ENCODE results near the gene FHOD3.
A peak's percentile ranks its signal among the peaks of the same experiment; 100 is the strongest.
"Not testable (repeated sequence)": the region's sequence is repeated elsewhere in the genome, so short reads cannot be mapped to it uniquely, and the experiment has no call there.

Gene FHOD3

DNA sequence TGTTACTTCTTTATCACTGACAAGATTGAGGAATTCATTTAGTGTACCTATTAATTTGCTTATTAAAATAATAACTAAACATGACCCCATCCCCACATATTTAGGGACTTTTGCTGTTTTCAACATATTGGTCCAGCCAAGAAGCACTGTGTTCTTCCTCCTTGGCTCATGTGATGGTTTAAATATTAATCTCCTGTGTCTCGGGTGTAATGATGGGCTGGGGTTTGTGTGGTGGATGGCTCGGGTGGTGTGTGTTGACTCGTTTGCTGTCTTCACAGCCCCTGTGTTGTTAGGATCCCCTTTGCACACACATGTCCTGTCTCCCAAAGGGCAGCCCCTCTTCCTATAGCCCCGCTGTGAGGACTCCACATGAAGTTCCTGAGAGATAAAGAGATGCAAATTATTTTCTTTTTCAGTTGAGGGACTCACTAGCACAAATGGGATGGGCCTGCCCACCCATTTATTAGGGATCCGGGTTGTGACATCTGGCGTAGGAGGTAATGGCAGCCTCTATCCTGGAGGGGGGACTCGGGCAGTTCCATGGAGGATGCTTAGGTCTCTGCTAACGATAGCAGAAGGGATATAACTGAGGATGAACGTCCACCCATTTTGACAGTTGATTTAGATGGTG lies 53.4 kb downstream of the FHOD3 start:
- no peak for DNase-seq (ENCODE audit: low read depth in 2 of 2)

DNA sequence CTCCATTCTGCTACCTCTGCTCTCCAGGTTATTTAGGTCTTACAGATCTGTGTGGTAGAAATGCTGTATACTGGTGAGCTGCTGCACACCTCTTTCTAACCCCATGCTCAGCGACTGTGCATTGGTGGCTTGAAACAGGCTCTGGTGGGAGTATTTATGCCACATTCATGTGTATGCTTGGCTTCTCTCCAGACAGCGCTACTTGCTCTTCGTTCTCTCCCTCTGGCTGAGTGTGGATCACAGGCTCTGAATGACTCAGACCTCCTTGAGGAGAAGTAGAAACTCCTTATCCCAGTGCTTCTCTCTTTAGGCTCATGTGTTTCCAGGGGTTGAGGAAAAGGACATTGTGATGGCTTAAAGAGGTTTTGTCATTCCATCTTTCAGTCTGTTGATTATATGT lies 54.9 kb downstream of the FHOD3 start:
- DNase-seq (ENCODE audit: low read depth in 2 of 2) = peak; percentile 83 to 85

DNA sequence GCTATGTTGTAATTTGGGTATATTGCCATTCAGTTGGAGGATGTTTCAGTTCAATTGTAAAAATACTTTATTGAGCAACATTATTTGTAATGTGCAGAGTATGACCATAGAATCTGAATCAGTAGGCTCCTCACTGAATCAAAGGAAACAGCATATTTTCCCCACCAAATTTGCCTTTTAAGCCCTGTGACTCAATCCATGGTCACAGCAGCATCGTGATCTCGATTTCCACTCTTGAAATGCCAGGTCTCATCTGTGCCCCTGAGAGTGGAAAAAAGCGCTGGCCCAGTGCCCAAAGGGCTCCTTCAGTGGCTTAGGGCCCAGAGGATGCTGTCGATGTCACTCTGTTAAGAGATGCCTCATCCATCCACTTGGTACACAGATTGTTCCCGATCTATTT lies 57.5 kb downstream of the FHOD3 start:
- peak; percentile 41 to 48 for DNase-seq (ENCODE audit: low read depth in 2 of 2)

DNA sequence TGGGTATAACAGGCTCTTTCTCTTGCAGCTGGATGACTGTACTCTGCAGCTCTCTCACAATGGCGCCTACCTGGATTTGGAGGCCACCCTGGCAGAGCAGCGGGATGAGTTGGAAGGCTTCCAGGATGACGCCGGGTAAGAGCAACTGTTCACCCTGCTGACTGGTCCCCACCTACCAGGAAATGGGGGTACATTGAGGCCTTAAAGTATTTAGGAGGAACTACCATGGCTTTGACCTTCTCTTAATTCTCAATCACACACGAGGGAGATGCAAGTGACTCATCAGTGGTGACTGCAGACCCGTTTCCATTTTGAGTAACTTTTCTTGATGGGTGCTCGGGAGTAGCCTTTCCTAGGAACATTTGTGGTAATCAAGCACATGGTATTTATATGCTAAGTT lies 58.0 kb downstream of the FHOD3 start:
- DNase-seq (ENCODE audit: low read depth in 2 of 2) = no peak

DNA sequence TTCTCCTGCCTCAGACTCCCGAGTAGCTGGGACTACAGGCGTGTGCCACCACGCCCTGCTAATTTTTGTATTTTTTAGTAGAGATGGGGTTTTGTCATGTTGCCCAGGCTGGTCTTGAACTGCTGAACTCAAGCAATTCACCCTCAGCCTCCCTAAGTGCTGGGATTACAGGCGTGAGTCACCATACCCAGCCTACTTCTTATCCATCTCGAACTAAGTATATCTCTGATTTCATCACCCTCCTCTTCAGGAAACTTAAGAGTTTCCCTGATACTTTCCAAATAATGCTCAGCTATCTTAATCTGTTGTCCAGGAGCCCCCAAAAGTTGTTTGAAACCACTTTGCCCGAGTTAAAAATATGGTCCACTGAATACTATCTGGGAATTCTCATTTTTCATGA lies 59.2 kb downstream of the FHOD3 start:
- not testable (repeated sequence) for DNase-seq (ENCODE audit: low read depth in 2 of 2)

DNA sequence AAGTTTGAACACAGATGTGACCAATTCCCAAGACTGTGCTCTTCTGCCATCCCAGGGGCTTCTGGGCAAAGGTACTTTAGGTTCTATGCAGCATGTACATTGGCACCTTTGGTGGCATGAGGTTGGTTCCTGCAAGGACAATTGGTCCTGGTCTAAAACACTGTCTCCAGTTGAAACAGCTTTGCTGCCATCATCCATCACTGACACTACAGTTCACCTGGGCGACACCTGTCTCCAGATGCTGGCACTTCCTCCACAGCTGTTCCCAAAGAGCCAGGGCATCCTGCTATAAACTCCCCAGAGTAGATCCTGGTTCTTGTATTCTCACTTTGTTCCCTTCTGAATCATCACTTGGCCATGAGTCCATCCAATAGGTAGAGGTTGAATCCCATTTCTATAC lies 60.6 kb downstream of the FHOD3 start:
- no peak for DNase-seq (ENCODE audit: low read depth in 2 of 2)

DNA sequence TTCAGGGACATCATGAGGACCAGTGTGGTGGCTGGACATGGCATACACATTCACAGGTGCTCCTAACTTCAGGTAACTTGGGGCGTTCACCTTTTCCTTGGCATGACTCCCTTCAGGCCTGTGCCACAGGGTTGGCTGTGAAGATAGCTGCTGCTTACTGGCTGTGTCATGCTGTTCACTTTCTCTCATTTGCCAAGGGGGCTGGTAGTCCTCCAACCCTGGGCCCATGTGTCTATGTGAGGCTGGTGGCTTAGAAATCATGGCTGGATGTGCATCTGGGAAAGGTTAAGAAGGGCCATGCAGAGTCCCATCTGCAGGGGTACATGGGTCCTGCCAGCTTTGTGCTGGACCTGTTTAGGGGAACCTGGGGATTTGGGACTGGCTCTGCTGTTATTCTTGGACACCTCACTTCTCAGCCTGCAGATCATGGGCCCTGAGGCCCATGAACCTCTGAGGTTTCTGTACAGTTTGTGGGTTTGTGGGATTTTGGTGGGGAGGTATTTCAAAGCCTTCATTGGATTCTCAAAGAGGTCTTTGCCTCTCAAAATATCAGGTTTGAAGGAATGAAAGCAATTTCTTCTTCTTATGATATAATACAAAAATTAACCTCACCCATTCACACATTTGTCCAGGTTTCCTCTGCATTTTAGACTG lies 62.9 kb downstream of the FHOD3 start:
- no peak for DNase-seq (ENCODE audit: low read depth in 2 of 2)

DNA sequence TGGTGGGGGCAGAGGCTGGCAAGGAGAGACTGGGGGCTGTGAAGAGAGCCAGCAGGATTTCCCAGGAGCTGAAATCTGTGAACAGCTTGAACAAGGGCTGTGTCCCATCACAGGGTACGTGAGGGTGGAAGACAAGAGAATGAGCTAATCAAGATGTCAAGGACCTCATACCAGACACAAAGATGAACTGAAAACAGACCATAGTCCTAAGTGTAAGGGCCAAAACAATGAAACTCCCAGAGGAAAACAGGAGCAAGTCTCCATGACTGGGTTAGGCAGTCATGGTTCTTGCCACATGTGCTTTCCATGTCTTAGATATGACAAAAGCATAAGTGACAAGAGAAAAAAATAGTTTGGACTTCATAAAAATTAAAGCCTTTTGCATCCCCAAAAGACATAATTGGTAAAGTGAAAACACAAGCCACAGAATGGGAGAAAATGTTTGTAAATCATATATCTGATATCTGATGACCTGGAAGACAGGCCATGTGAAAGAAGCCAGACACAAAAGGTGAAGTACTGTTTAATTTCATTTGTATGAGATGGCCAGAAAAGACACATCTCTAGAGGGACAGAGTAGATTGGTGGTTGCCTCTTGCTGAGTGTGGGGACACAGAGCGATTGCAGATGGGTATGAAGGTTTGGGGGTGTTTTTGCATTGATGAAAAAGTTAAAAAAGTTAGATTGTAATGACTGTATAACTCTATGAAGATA lies 67.6 kb downstream of the FHOD3 start:
- DNase-seq (ENCODE audit: low read depth in 2 of 2) = no peak

DNA sequence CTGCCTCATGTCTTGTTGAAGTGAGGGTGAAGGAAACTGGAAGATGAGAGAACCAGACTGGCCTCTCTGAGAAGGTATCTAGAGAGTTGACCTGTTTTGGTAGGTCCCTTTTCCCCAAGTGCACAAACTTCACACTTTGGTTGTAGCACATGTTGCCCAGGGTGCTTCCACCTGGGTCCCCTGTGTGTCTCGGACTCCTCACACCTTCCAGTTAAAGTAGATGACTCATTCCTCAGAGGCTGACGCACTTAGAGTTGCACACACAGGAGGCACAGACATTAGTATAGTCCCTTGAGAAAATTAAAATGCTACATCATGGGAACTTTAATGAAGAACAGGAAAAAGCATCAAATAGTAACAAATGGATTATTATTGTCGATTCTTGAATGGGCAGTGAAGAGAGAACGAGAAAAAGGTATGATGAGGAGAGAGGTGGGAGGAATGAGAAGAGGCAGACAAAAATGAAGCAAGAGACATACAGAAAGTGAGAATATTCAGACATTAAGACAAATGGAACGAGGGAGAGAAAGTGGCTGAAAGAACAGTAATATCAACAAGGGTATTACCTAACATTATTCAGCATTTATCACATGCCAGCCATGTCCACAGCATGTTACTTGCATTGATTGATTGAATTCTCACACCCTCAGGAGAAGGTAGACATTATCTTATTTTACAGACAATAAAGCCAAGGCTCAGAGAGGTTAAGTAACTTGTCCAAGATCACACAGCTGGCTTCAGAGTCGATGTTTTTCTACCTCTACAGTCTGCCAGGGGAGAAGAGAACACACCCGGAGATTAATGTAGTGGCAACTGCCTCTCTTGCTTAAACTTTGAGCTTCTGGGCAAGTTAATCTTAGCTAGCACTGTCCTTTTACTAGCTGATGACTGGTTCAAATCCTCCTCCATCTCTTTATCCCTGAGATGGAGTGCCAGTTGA lies 68.6 kb downstream of the FHOD3 start:
- DNase-seq (ENCODE audit: low read depth in 2 of 2) = no peak

DNA sequence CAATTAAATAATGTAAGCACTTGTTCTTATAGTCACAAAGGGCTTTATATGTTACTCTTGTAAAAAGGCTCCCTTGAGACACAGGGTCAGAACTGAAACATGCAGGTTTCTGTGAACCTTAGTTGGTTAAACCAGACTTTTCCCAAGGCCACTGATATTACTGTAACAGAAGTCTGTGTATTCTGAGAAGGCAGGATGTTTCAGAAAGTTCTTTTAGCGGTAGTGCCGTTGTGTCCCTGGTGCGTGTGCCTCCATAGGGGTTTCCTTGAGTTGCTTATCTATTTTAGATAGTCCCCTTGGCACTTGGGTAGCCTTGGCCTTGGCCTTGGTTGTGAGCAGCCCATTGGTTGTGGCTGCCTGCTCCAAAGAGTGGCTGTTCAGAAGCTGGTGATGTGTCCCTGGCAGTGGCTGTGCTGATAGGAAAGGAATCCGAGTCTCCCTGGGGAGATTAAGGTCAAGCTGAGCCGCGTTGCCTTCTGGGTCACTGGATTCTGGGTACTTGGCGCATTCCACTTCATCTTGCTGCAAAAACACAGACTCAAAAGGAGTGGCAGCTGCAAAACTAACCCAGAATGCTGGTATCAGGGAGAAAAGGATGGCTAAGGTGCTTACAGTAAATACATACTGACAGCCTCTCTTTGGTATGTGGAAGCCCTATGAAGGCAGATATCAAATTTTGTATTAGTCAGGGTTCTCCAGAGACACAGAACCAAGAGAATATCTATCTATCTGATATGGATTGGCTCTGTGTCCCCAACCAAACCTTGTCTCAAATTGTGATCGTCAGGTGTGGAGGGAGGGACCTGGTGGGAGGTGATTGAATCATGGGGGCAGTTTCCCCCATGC lies 69.7 kb downstream of the FHOD3 start:
- no peak for DNase-seq (ENCODE audit: low read depth in 2 of 2)

DNA sequence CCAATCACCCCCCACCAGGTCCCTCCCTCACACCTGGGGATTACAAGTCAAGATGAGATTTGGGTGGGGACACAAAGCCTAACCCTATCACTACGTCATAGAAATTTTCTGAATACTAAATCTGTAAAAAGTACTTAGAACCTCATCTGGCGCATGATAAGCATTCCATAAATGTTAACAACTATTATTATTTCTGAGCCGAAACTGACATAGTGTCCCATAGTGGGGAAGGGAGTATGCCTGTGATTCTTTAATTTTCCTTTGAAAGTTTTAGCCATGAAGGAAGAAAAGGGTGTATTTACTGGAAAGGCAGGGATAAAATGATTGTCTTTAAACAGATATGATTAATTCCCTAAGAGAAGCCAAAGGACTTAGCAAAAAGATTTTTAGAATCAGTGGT lies 71.4 kb downstream of the FHOD3 start:
- DNase-seq (ENCODE audit: low read depth in 2 of 2) = no peak

DNA sequence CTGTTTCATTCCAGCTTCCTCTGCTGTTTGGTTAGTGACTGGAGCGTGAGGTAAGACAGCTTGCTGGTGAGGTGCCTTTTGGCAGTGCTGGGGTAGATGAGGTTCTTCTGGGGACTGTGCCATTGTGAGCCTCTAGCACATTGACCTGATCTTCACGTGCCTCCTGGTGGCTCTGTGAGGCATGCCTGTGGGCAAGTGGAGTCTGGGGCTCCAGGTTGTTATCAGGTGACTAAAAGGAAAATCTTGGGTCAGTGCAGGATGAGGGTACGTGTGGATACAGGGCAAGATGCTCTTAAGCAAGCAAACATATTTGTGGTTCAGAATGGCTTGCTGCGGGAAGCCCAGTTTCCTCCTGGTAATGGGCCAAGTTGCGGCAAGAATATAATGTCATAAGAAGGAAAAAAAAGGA lies 75.4 kb downstream of the FHOD3 start:
- DNase-seq (ENCODE audit: low read depth in 2 of 2) = peak; percentile 74 to 77

DNA sequence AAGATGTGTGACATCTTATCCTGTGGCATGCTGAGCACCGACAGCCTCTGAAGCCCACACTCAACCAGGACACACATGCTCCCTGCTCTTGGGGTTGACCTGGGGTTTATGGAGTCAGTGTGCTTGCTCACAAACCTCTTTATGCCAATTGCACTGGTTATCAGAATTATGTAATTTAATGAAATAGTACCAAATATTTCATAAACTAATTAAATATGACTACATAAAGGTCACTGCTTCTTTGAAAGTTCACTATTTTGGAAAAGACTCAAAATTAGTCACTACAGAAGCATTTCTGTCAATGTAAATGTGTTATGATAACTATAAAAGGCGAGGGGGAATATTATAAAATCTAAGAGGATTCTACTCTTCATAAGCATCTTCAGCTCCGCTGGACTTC lies 76.7 kb downstream of the FHOD3 start:
- no peak for DNase-seq (ENCODE audit: low read depth in 2 of 2)

DNA sequence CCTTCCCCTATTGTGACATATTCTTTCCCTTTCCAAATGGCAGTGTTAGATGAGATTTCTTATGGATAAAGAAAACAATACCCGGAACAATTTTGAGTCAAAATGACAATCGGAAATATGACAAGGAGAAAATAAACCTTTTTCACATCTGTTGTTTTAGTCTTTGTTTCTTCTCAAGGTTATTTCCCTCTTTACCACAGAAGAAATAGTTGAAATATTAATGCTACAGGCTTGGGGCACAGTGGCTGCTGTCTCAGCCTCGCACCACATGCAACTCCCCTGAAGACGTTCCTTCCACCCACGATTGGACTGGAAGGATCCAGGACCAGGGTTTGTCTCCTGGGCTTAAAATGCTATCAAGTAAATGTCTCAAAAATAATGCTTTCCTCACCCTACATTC lies 77.6 kb downstream of the FHOD3 start:
- no peak for DNase-seq (ENCODE audit: low read depth in 2 of 2)

DNA sequence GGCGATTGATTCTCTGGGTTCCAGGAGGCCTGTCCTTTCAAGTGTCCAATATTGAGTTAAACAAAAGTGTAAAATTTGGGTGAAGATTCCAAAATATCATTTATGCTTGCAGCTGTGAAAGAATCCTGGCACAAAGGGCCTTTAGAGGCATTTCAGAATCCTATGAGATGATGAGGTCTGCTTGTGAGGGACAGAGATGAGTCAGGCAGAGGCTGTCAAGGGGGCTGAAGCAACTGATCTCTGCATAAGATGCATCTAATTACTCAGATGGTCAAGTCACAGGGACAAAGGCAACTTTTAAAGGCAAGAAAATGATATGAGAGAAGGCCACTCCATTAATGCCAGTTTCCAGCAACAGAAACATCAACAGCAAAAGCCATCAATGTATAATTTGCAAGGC lies 78.8 kb downstream of the FHOD3 start:
- DNase-seq (ENCODE audit: low read depth in 2 of 2) = no peak

DNA sequence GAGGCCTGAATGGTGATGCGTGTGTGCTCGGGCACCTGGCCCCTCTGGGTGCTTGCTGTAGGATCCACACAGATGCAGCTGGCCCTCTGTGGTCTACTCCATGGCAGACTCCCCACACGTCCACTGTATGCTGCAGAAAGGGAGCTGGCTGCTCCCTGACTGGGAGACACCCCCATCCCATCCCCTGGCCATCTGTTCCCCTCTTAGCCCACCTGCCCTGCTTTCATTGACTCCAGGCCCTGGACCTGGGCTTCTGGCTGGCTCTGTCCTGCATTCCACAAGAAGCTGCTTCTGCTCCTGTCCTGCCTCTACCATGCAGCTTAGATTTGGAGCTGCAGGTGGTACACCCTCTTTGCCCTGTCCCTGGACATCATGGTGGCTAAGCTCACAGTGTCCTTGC lies 80.1 kb downstream of the FHOD3 start:
- DNase-seq (ENCODE audit: low read depth in 2 of 2) = no peak

DNA sequence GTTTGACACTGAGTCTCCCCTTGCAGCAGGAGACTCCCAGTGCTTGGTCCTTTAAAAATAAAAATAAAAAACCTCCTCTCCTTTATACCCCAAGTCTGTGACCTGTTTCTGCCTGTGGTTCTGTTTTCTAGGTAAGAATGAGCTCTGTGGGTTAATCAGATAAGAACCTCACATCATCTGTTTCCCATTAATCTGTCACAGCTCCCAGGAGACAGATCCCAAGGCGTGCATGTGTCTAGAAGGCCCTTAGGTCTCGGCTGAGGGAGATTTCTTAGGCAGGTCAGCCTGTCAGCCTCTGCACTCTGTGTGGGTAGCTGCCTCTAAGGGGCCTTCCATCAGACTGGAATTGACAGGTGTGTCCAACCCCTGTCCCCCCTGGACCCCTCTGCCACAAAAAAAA lies 80.7 kb downstream of the FHOD3 start:
- DNase-seq (ENCODE audit: low read depth in 2 of 2) = no peak

DNA sequence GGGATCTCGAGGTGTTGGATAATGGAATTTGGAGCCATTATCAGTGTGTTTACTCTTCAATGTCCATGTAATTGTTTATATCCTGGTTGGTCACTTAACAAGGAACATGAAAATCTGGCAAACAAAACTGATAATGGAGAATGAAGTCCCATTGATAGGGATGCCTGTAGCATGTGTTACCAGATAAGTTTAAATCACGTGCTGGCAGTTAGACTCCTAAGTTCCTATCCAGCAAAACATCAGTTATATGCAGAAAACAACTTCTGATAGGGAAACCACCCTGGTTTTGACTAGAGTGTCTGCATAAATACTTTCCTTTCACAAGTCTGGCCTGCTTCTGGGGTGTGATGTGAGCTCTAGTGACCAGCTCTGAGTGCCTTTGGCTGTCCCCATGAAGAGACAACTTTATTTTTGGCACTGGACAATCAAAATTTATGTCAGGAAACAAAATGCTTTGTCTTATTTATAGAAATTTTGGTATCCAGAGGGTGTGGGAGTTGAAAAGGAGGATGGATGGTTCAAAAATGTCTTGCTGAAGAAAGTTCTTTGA lies 82.0 kb downstream of the FHOD3 start:
- DNase-seq (ENCODE audit: low read depth in 2 of 2) = no peak

DNA sequence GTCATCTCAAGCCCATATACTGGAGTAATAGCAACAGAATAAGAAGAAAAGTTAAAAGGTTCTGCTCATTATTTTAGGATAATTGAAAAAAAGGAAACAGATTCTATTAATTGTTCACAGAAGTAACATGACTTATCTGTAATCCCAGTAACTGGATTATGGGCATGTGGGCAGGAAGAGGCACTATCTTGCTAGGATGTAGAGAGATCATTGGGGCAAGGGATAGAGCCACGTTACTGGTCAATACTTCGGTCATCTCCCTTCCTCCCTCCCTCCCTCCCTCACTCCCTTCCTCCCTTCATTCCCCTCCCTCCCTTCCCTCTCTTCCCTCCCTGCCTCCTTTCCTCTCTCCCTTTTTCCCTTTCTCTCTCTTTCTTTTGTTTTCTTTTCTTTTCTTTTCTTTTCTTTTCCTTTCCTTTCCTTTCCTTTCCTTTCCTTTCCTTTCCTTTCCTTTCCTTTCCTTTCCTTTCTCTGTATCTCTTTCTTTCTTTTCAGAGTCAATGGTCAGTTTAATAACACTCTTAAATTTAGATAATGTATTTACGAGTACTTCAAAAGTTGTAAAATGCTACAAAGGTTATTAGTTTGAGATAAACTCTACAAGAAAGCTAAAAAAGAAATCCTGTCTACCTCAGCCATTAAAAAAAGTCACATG lies 82.8 kb downstream of the FHOD3 start:
- no peak for DNase-seq (ENCODE audit: low read depth in 2 of 2)

DNA sequence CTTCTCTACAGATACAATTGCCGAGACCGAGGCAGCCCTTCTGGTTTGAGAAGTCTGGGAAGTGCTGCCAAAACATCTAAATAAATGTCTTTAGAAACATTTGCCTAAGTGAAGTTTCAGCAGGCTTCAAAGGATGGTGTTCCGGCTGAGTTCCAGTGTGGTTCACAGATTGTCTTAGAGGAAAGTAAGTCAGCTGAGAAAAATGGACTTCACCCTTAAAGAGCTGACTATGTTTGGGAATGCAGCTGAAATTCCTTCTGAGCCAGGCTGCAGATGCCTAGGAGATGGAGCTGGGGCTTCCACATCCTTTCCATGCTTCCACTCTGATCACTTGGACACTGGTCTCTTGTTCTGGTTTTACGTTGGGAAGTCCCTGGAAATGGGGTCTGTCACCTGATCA lies 83.6 kb downstream of the FHOD3 start:
- DNase-seq (ENCODE audit: low read depth in 2 of 2) = no peak
